ENCODE data around the gene CFAP20DC.
"Not testable (repeated sequence)": the region's sequence is repeated elsewhere in the genome, so short reads cannot be mapped to it uniquely, and the experiment has no call there.

The CFAP20DC gene

DNA sequence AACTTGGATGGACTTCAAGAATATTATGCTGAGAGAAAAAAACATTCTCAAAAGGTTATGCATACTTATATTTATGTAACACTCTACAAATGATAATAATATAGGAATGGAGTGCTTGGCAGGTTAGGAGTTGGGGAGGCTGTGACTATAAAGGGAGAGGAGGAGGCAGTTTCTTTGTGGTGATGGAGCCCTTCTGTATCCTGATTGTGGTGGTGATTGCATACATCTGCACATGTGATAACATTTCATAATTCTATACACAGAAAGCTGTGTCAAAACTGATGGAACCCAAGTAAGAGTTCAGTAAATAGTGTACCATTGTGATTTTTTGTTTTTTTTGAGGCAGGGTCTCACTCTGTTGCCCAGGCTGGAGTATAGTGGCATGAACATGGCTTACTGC lies 351.6 kb downstream of the CFAP20DC start:
- no peak for DNase-seq
- Histone ChIP-seq H3K14ac (ENCODE audit: low read length in 2 of 2) (no peak overlapping the region), H2AFZ (ENCODE audit: low read depth, low read length) (no peak overlapping the region), H3K18ac (ENCODE audit: low read depth in 1 of 2, low read length in 2 of 2) (no peak overlapping the region), H3K4ac (ENCODE audit: low read depth in 1 of 2, low read length in 2 of 2) (no peak overlapping the region), H2BK15ac (ENCODE audit: low read depth, poor library complexity, severe bottlenecking) (no peak overlapping the region), H2AK5ac (ENCODE audit: low read length, severe bottlenecking) (no peak overlapping the region), H2BK5ac (ENCODE audit: low read depth, low read length, poor library complexity, severe bottlenecking) (no peak overlapping the region), H2BK12ac (ENCODE audit: low read length in 2 of 2) (no peak overlapping the region), H3K4me1 (ENCODE audit: control insufficient read depth, insufficient read depth, low read depth, low read length) (no peaks in the 10 kb centered on the region), H3K9ac (ENCODE audit: low read length) (no peak overlapping the region), H3K36me3 (ENCODE audit: control insufficient read depth in 1 of 2, insufficient read depth in 2 of 2, low read depth in 1 of 2, low read length in 2 of 2) (no peaks in the 10 kb centered on the region), H4K8ac (ENCODE audit: low read length) (no peak overlapping the region), H3K9me3 (ENCODE audit: control insufficient read depth, low read length) (peaks cover 10% of the 10 kb centered on the region), H2BK120ac (ENCODE audit: low read depth, low read length) (no peak overlapping the region), H4K91ac (ENCODE audit: low read length) (no peak overlapping the region), H3K79me1 (replicated peaks; ENCODE audit: low read length, poor library complexity, severe bottlenecking) (no peaks in the 10 kb centered on the region), H3K4me3 (ENCODE audit: insufficient read depth in 1 of 2, low read depth in 1 of 2, low read length in 2 of 2) (no peak overlapping the region), H3K23ac (ENCODE audit: low read length in 2 of 2) (no peak overlapping the region), H3K4me2 (ENCODE audit: low read length, poor library complexity, severe bottlenecking) (no peak overlapping the region), H3K27ac (ENCODE audit: low read length, poor library complexity, severe bottlenecking) (no peak overlapping the region), H3K27me3 (ENCODE audit: control insufficient read depth in 1 of 2, insufficient read depth in 1 of 2, low read length in 2 of 2) (no peaks in the 10 kb centered on the region)

GRCh38 chr3:58697561-58697960 lies 352.3 kb downstream of the CFAP20DC start:
- Histone ChIP-seq H3K27me3 (ENCODE audit: control insufficient read depth in 1 of 2, insufficient read depth in 1 of 2, low read length in 2 of 2) (no peaks in the 10 kb centered on the region), H3K36me3 (ENCODE audit: control insufficient read depth in 1 of 2, insufficient read depth in 2 of 2, low read depth in 1 of 2, low read length in 2 of 2) (no peaks in the 10 kb centered on the region), H3K4ac (ENCODE audit: low read depth in 1 of 2, low read length in 2 of 2) (no peak overlapping the region), H3K23ac (ENCODE audit: low read length in 2 of 2) (no peak overlapping the region), H3K9me3 (ENCODE audit: control insufficient read depth, low read length) (peaks cover 10% of the 10 kb centered on the region), H3K18ac (ENCODE audit: low read depth in 1 of 2, low read length in 2 of 2) (no peak overlapping the region), H4K8ac (ENCODE audit: low read length) (no peak overlapping the region), H3K79me1 (replicated peaks; ENCODE audit: low read length, poor library complexity, severe bottlenecking) (no peaks in the 10 kb centered on the region), H3K4me3 (ENCODE audit: insufficient read depth in 1 of 2, low read depth in 1 of 2, low read length in 2 of 2) (no peak overlapping the region), H3K4me1 (ENCODE audit: control insufficient read depth, insufficient read depth, low read depth, low read length) (no peaks in the 10 kb centered on the region), H4K91ac (ENCODE audit: low read length) (no peak overlapping the region), H3K9ac (ENCODE audit: low read length) (no peak overlapping the region), H3K27ac (ENCODE audit: low read length, poor library complexity, severe bottlenecking) (no peak overlapping the region), H2BK120ac (ENCODE audit: low read depth, low read length) (no peak overlapping the region), H2AK5ac (ENCODE audit: low read length, severe bottlenecking) (no peak overlapping the region), H2BK5ac (ENCODE audit: low read depth, low read length, poor library complexity, severe bottlenecking) (no peak overlapping the region), H2AFZ (ENCODE audit: low read depth, low read length) (no peak overlapping the region), H3K4me2 (ENCODE audit: low read length, poor library complexity, severe bottlenecking) (no peak overlapping the region), H3K14ac (ENCODE audit: low read length in 2 of 2) (no peak overlapping the region), H2BK12ac (ENCODE audit: low read length in 2 of 2) (no peak overlapping the region), H2BK15ac (ENCODE audit: low read depth, poor library complexity, severe bottlenecking) (no peak overlapping the region)
- no peak for DNase-seq

GRCh38 chr3:58696813-58697212 lies 353.0 kb downstream of the CFAP20DC start:
- not testable (repeated sequence) for H3K4me3 ChIP-seq (ENCODE audit: insufficient read depth in 1 of 2, low read depth in 1 of 2, low read length in 2 of 2); H2BK5ac ChIP-seq (ENCODE audit: low read depth, low read length, poor library complexity, severe bottlenecking); H3K27ac ChIP-seq (ENCODE audit: low read length, poor library complexity, severe bottlenecking); H3K79me1 ChIP-seq (replicated peaks; ENCODE audit: low read length, poor library complexity, severe bottlenecking); H2BK120ac ChIP-seq (ENCODE audit: low read depth, low read length); H3K27me3 ChIP-seq (ENCODE audit: control insufficient read depth in 1 of 2, insufficient read depth in 1 of 2, low read length in 2 of 2); H3K9ac ChIP-seq (ENCODE audit: low read length); H4K8ac ChIP-seq (ENCODE audit: low read length); H3K18ac ChIP-seq (ENCODE audit: low read depth in 1 of 2, low read length in 2 of 2); H4K91ac ChIP-seq (ENCODE audit: low read length); H3K36me3 ChIP-seq (ENCODE audit: control insufficient read depth in 1 of 2, insufficient read depth in 2 of 2, low read depth in 1 of 2, low read length in 2 of 2); H3K23ac ChIP-seq (ENCODE audit: low read length in 2 of 2); H2AFZ ChIP-seq (ENCODE audit: low read depth, low read length); H3K14ac ChIP-seq (ENCODE audit: low read length in 2 of 2); DNase-seq; H2BK12ac ChIP-seq (ENCODE audit: low read length in 2 of 2); H2BK15ac ChIP-seq (ENCODE audit: low read depth, poor library complexity, severe bottlenecking); H3K4me1 ChIP-seq (ENCODE audit: control insufficient read depth, insufficient read depth, low read depth, low read length); H2AK5ac ChIP-seq (ENCODE audit: low read length, severe bottlenecking); H3K4me2 ChIP-seq (ENCODE audit: low read length, poor library complexity, severe bottlenecking); H3K4ac ChIP-seq (ENCODE audit: low read depth in 1 of 2, low read length in 2 of 2)
- 63% methylated on average over 3 of the region's 3 CpGs for WGBS
- peaks cover 12% of the 10 kb centered on the region for H3K9me3 ChIP-seq (ENCODE audit: control insufficient read depth, low read length)

DNA sequence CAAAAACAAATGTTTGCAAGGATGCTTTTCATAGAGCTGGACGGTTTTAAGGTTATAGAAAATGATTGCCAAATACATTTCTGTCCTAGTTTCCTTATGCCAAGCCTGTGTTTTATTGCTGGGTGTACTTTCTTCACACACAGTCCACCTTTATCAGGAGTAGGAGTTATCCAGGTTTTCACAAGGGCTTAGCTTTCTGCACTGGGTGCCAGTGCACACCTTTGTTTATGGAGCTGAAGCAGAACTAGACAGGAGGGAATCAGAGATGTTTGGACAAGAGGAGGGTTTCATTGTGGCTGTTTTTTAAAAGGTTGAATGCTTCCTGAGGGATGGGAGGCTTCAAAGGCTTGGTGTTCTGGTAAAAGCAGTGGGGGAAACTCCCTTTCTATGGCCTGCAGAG lies 353.7 kb downstream of the CFAP20DC start:
- Histone ChIP-seq H3K27ac (ENCODE audit: low read length, poor library complexity, severe bottlenecking) (no peak overlapping the region), H3K79me1 (replicated peaks; ENCODE audit: low read length, poor library complexity, severe bottlenecking) (no peaks in the 10 kb centered on the region), H4K8ac (ENCODE audit: low read length) (no peak overlapping the region), H3K4ac (ENCODE audit: low read depth in 1 of 2, low read length in 2 of 2) (no peak overlapping the region), H3K4me2 (ENCODE audit: low read length, poor library complexity, severe bottlenecking) (no peak overlapping the region), H3K18ac (ENCODE audit: low read depth in 1 of 2, low read length in 2 of 2) (no peak overlapping the region), H2BK5ac (ENCODE audit: low read depth, low read length, poor library complexity, severe bottlenecking) (no peak overlapping the region), H3K4me3 (ENCODE audit: insufficient read depth in 1 of 2, low read depth in 1 of 2, low read length in 2 of 2) (no peak overlapping the region), H2AFZ (ENCODE audit: low read depth, low read length) (no peak overlapping the region), H2AK5ac (ENCODE audit: low read length, severe bottlenecking) (no peak overlapping the region), H3K23ac (ENCODE audit: low read length in 2 of 2) (no peak overlapping the region), H3K9me3 (ENCODE audit: control insufficient read depth, low read length) (peaks cover 19% of the 10 kb centered on the region), H3K27me3 (ENCODE audit: control insufficient read depth in 1 of 2, insufficient read depth in 1 of 2, low read length in 2 of 2) (no peaks in the 10 kb centered on the region), H2BK15ac (ENCODE audit: low read depth, poor library complexity, severe bottlenecking) (no peak overlapping the region), H2BK120ac (ENCODE audit: low read depth, low read length) (no peak overlapping the region), H3K9ac (ENCODE audit: low read length) (no peak overlapping the region), H2BK12ac (ENCODE audit: low read length in 2 of 2) (no peak overlapping the region), H3K4me1 (ENCODE audit: control insufficient read depth, insufficient read depth, low read depth, low read length) (no peaks in the 10 kb centered on the region), H4K91ac (ENCODE audit: low read length) (no peak overlapping the region), H3K14ac (ENCODE audit: low read length in 2 of 2) (no peak overlapping the region), H3K36me3 (ENCODE audit: control insufficient read depth in 1 of 2, insufficient read depth in 2 of 2, low read depth in 1 of 2, low read length in 2 of 2) (no peaks in the 10 kb centered on the region)
- 0% methylated on average over 1 of the region's 1 CpG for WGBS
- no peak for DNase-seq
